ENCODE measurements around the gene IQCC.
A peak's percentile ranks its signal among the peaks of the same experiment; 100 is the strongest.

Gene IQCC

GRCh38 chr1:32232558-32233304 lies 27.3 kb downstream of the IQCC start:
- Histone ChIP-seq H3K4me3 (ENCODE audit: low read depth, low read length) (no peak overlapping the region), H3K9ac (ENCODE audit: low read depth, low read length) (no peak overlapping the region), H3K36me3 (ENCODE audit: control insufficient read depth, insufficient read depth, low read length) (peaks cover 60% of the 10 kb centered on the region), H3K9me3 (ENCODE audit: control insufficient read depth, insufficient read depth, low read length) (no peaks in the 10 kb centered on the region), H3K4me1 (ENCODE audit: control insufficient read depth, insufficient read depth, low read length) (no peaks in the 10 kb centered on the region), H3K27ac (ENCODE audit: low read depth, low read length) (no peak overlapping the region), H3K27me3 (ENCODE audit: control insufficient read depth, insufficient read depth, low read length) (no peaks in the 10 kb centered on the region)

DNA sequence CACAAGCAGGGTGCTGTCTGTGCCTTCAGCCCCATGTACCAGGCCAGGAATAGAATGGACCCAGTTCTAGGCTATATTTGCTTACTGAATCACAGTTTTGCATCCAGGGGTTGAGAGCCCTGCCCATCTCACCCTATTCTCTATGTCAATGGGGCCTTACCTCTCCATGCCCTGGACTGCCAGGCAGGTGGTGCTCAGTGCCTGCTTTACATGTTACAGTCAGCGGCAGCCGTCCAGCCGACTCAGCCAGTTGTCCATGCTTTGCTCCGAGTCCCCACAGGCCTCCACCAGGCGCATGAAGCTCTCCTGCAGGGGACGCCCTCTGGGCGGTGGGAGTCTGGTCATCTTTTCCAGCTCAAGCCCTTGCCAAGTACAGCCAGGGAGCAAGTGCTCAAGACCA lies 29.3 kb downstream of the IQCC start:
- Histone ChIP-seq H3K36me3 (ENCODE audit: control insufficient read depth, insufficient read depth, low read length) (peaks cover 41% of the 10 kb centered on the region), H3K27me3 (ENCODE audit: control insufficient read depth, insufficient read depth, low read length) (no peaks in the 10 kb centered on the region), H3K9ac (ENCODE audit: low read depth, low read length) (no peak overlapping the region), H3K27ac (ENCODE audit: low read depth, low read length) (no peak overlapping the region), H3K4me3 (ENCODE audit: low read depth, low read length) (no peak overlapping the region), H3K9me3 (ENCODE audit: control insufficient read depth, insufficient read depth, low read length) (no peaks in the 10 kb centered on the region), H3K4me1 (ENCODE audit: control insufficient read depth, insufficient read depth, low read length) (peaks cover 8% of the 10 kb centered on the region)

DNA sequence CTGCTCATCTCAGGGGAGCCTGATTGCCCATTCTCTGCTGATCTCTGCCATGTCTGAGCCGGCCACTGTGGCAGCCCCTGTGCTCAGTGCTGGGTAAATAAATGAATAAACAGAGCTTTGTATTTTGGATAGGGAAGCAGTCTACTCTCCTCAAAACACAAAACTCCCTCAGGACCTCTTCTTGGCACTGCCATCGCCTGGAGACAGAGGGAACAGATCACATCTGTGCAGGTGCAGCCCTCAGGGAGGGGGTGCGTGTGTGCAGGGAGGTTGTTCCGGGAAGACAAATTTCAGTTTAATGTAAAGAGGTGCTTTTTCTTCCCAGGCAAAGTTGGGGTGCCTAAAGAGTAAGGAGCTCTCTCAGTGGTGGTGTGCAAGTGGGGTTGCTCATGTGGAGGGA lies 33.9 kb downstream of the IQCC start:
- peak overlapping the region; percentile 86 for H3K4me3 ChIP-seq (ENCODE audit: low read depth, low read length)
- H3K9me3 ChIP-seq (ENCODE audit: control insufficient read depth, insufficient read depth, low read length), result no peaks in the 10 kb centered on the region
- H3K4me1 ChIP-seq (ENCODE audit: control insufficient read depth, insufficient read depth, low read length), result peaks cover 10% of the 10 kb centered on the region
- peaks cover 7% of the 10 kb centered on the region for H3K36me3 ChIP-seq (ENCODE audit: control insufficient read depth, insufficient read depth, low read length)
- H3K9ac ChIP-seq (ENCODE audit: low read depth, low read length), result peak overlapping the region; percentile 80
- no peaks in the 10 kb centered on the region for H3K27me3 ChIP-seq (ENCODE audit: control insufficient read depth, insufficient read depth, low read length)
- peak overlapping the region; percentile 89 for H3K27ac ChIP-seq (ENCODE audit: low read depth, low read length)

GRCh38 chr1:32239790-32240139 lies 34.3 kb downstream of the IQCC start:
- Histone ChIP-seq H3K4me1 (ENCODE audit: control insufficient read depth, insufficient read depth, low read length) (peaks cover 10% of the 10 kb centered on the region), H3K36me3 (ENCODE audit: control insufficient read depth, insufficient read depth, low read length) (peaks cover 2% of the 10 kb centered on the region), H3K9me3 (ENCODE audit: control insufficient read depth, insufficient read depth, low read length) (no peaks in the 10 kb centered on the region), H3K27ac (ENCODE audit: low read depth, low read length) (peak overlapping the region; percentile 89), H3K27me3 (ENCODE audit: control insufficient read depth, insufficient read depth, low read length) (no peaks in the 10 kb centered on the region), H3K9ac (ENCODE audit: low read depth, low read length) (peak overlapping the region; percentile 80), H3K4me3 (ENCODE audit: low read depth, low read length) (peak overlapping the region; percentile 86)

DNA sequence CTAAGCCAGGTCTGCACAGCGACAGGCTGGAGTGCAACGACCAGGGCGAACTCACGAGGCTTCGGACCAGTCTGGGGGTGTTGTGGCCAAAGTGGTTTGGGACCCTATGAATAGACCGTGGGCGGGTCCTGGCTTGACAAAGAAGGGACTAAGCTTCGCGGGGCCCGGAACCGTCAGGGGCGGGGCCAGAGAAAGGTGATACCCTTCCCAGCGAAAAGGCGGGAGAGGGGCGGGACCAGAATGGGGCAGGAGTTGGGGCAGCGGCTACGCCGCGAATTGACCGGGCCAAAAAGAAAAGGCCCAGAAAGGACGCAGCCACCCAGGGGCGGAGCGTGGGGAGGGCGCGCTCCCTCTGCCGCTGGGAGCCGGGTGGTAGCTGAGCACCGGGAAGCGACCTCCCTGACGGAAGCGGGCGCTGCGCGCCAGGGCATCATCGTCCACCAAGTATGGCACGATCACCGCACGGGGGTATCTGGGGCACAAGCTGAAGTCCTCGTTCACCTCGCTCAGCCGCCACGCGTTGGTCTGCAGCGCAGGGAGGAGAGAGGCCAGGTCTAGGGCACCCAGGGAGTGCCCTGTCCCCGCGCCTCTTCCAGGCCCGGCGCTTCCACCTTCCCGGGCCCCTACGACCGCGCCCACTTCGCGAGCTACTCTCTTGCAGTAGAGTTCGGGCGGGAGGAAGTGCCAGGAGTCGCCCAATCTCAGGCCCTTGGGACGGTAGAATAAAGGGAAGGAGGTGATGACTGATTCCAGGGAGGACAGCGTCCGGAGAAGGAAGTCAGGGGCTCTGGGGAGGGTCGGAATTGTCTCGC lies 34.9 kb downstream of the IQCC start:
- Histone ChIP-seq H3K36me3 (ENCODE audit: control insufficient read depth, insufficient read depth, low read length) (no peaks in the 10 kb centered on the region), H3K27me3 (ENCODE audit: control insufficient read depth, insufficient read depth, low read length) (no peaks in the 10 kb centered on the region), H3K4me1 (ENCODE audit: control insufficient read depth, insufficient read depth, low read length) (peaks cover 10% of the 10 kb centered on the region), H3K27ac (ENCODE audit: low read depth, low read length) (peak overlapping the region; percentile 89), H3K4me3 (ENCODE audit: low read depth, low read length) (peak overlapping the region; percentile 86), H3K9ac (ENCODE audit: low read depth, low read length) (peak overlapping the region; percentile 80), H3K9me3 (ENCODE audit: control insufficient read depth, insufficient read depth, low read length) (no peaks in the 10 kb centered on the region)

GRCh38 chr1:32241001-32241763 lies 35.7 kb downstream of the IQCC start:
- peak overlapping the region; percentile 86 for H3K4me3 ChIP-seq (ENCODE audit: low read depth, low read length)
- H3K4me1 ChIP-seq (ENCODE audit: control insufficient read depth, insufficient read depth, low read length), result peaks cover 10% of the 10 kb centered on the region
- H3K9ac ChIP-seq (ENCODE audit: low read depth, low read length), result peak overlapping the region; percentile 31

DNA sequence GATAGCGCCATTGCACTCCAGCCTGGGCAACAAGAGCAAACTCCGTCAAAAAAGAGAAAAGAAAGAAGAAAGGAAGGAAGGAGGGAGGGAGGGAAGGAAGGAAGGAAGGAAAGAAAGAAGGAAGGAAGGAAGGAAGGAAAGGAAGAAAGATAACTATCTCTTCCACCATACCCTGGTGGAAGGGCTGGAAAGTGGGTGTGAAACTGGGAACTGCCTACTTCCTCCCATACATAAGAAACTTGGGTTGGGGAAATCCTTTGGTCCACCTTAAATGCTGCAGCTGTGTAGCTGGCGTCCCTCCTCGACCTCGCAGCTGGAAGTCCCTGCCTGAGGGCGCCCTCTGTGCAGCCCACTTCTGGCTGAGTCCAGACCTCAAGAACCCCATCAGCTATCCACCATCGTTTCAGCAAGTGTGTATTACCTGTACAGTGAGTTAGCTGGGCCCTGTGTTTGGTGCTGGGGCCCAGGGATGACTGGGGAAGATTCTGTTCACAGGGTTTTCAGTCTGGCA lies 36.9 kb downstream of the IQCC start:
- H3K36me3 ChIP-seq (ENCODE audit: control insufficient read depth, insufficient read depth, low read length), result no peaks in the 10 kb centered on the region
- no peaks in the 10 kb centered on the region for H3K9me3 ChIP-seq (ENCODE audit: control insufficient read depth, insufficient read depth, low read length)
- H3K4me3 ChIP-seq (ENCODE audit: low read depth, low read length), result no peak overlapping the region
- no peak overlapping the region for H3K27ac ChIP-seq (ENCODE audit: low read depth, low read length)
- no peak overlapping the region for H3K9ac ChIP-seq (ENCODE audit: low read depth, low read length)
- H3K27me3 ChIP-seq (ENCODE audit: control insufficient read depth, insufficient read depth, low read length), result no peaks in the 10 kb centered on the region
- H3K4me1 ChIP-seq (ENCODE audit: control insufficient read depth, insufficient read depth, low read length), result peaks cover 10% of the 10 kb centered on the region

More at GRCh38 chr1:32241001-32241763, 35.7 kb downstream of the IQCC start:
- no peaks in the 10 kb centered on the region for H3K27me3 ChIP-seq (ENCODE audit: control insufficient read depth, insufficient read depth, low read length)
- no peaks in the 10 kb centered on the region for H3K36me3 ChIP-seq (ENCODE audit: control insufficient read depth, insufficient read depth, low read length)
- H3K9me3 ChIP-seq (ENCODE audit: control insufficient read depth, insufficient read depth, low read length), result no peaks in the 10 kb centered on the region
- H3K27ac ChIP-seq (ENCODE audit: low read depth, low read length), result peak overlapping the region; percentile 89

DNA sequence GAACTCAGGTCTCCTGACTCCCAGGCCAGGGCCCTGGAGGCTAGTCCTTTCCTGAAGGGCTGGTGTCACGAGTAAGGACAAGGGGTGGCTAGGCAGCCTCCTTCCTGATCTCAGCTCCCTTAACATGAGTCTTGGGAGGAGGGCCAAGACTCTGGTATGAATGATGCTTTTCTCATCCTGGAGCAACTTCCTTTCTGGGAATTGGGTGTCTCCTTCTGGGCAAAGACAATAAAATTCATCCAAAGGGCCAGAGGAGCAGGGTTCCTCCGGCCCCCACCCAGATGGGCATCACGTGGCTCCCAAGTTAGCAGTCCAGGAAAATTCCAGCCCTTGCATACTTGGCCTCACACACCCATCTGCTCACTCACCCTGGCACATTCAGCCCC lies 41.4 kb downstream of the IQCC start, which contains the start of gene FAM167B:
TSS of gene FAM167B (plus strand) at position 335 of the 386 bp plus-strand sequence. CDS start 200 bp downstream, outside the sequence.
- Histone ChIP-seq H3K36me3 (ENCODE audit: control insufficient read depth, insufficient read depth, low read length) (no peaks in the 10 kb centered on the region), H3K27ac (ENCODE audit: low read depth, low read length) (no peak within 1 kb of the TSS)

DNA sequence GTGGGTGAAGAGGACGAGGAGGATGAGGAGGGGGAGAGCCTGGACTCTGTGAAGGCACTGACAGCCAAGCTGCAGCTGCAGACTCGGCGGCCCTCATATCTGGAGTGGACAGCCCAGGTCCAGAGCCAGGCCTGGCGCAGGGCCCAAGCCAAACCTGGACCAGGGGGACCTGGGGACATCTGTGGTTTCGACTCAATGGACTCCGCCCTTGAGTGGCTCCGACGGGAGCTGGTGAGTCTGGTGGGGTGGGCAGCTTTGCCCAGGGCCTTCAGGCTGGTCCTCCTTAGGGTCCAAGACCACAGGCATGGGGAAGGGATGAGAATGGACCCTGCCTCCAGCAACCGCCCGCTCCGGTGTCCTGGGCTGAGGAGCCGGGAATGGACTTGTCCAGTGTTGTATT lies 42.0 kb downstream of the IQCC start:
- H3K4me3 ChIP-seq (ENCODE audit: low read depth, low read length), result no peak overlapping the region
- H3K9me3 ChIP-seq (ENCODE audit: control insufficient read depth, insufficient read depth, low read length), result no peaks in the 10 kb centered on the region
- H3K27ac ChIP-seq (ENCODE audit: low read depth, low read length), result no peak overlapping the region
- H3K27me3 ChIP-seq (ENCODE audit: control insufficient read depth, insufficient read depth, low read length), result no peaks in the 10 kb centered on the region
- H3K36me3 ChIP-seq (ENCODE audit: control insufficient read depth, insufficient read depth, low read length), result no peaks in the 10 kb centered on the region
- H3K4me1 ChIP-seq (ENCODE audit: control insufficient read depth, insufficient read depth, low read length), result peaks cover 19% of the 10 kb centered on the region
- H3K9ac ChIP-seq (ENCODE audit: low read depth, low read length), result no peak overlapping the region

More for the DNA sequence above, 41.4 kb downstream of the IQCC start, which contains the start of gene FAM167B:
- H3K4me3 ChIP-seq (ENCODE audit: low read depth, low read length), result no peak within 1 kb of the TSS
- H3K27me3 ChIP-seq (ENCODE audit: control insufficient read depth, insufficient read depth, low read length), result no peaks in the 10 kb centered on the region
- H3K9me3 ChIP-seq (ENCODE audit: control insufficient read depth, insufficient read depth, low read length), result no peaks in the 10 kb centered on the region
- peaks cover 19% of the 10 kb centered on the region for H3K4me1 ChIP-seq (ENCODE audit: control insufficient read depth, insufficient read depth, low read length)
- H3K9ac ChIP-seq (ENCODE audit: low read depth, low read length), result no peak within 1 kb of the TSS

DNA sequence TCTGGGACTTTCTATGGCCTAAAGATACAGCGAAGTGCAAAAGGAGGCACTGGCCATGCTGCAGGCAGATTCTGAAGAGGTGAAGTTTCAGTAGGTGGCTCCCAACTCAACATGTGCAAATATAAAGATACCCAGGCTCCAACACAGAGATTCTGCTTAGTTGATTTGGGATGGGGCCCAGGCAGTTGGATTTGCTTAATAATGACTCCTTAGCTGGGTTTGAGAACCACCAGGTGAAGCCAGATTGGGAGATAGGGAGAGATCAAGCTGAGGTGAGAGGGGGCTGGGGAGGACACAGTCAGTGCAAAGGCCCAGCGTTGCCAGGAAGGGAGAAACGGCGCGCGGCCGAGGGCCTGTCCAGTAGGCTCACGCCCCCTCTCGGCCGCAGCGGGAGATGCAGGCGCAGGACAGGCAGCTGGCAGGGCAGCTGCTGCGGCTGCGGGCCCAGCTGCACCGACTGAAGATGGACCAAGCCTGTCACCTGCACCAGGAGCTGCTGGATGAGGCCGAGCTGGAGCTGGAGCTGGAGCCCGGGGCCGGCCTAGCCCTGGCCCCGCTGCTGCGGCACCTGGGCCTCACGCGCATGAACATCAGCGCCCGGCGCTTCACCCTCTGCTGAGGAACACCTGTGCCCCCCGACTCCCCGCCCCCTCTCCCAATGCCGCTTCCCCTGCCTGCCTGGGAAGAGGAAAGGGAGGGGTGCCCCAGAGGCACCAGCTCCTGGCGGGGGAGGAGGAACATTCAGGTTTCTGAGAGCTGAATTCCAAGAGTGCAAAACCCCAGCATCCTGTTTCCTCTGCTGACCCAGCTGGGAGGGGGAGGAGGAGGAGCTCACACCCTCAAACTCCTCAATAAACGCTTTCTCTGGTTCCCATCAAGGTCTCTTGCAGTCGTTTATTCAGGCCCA lies 42.8 kb downstream of the IQCC start:
- Histone ChIP-seq H3K4me3 (ENCODE audit: low read depth, low read length) (peak overlapping the region; percentile 52), H3K27ac (ENCODE audit: low read depth, low read length) (peak overlapping the region; percentile 52)

More for the DNA sequence above, 42.8 kb downstream of the IQCC start:
- no peaks in the 10 kb centered on the region for H3K9me3 ChIP-seq (ENCODE audit: control insufficient read depth, insufficient read depth, low read length)
- peaks cover 17% of the 10 kb centered on the region for H3K4me1 ChIP-seq (ENCODE audit: control insufficient read depth, insufficient read depth, low read length)
- no peaks in the 10 kb centered on the region for H3K36me3 ChIP-seq (ENCODE audit: control insufficient read depth, insufficient read depth, low read length)
- no peaks in the 10 kb centered on the region for H3K27me3 ChIP-seq (ENCODE audit: control insufficient read depth, insufficient read depth, low read length)
- no peak overlapping the region for H3K9ac ChIP-seq (ENCODE audit: low read depth, low read length)
